Adipocyte (in vitro differentiated cells): ENCODE results near the gene ERMAP.

Source experiments
- DNase-seq: peaks from one replicate; pipeline ENCODE4 v3.0.0-alpha.2; 2015; ENCODE audit warnings: low read depth
- H3K27me3 ChIP-seq: replicated peaks from 2 replicates; pipeline ENCODE4 v1.7.0; 2013; ENCODE audit warnings: mild to moderate bottlenecking, low read length, moderate library complexity; ENCODE audit not compliant: control insufficient read depth, insufficient read depth
- H3K36me3 ChIP-seq: 2 replicates; pipeline ENCODE4 v1.7.0; 2013; ENCODE audit warnings: low read length, mild to moderate bottlenecking, moderate library complexity; ENCODE audit not compliant: control insufficient read depth, insufficient read depth, severe bottlenecking
- H3K4me1 ChIP-seq: 2 replicates; pipeline ENCODE4 v1.7.0; 2013; ENCODE audit warnings: mild to moderate bottlenecking, low read length, moderate library complexity; ENCODE audit not compliant: control insufficient read depth, insufficient read depth
- H3K4me3 ChIP-seq: 2 replicates; pipeline ENCODE4 v1.7.0; 2013; ENCODE audit warnings: mild to moderate bottlenecking, low read length, moderate library complexity
- H3K9ac ChIP-seq: 2 replicates; pipeline ENCODE4 v1.7.0; 2013; ENCODE audit warnings: mild to moderate bottlenecking, low read length, moderate library complexity
- H3K9me3 ChIP-seq: 2 replicates; pipeline ENCODE4 v1.7.0; 2013; ENCODE audit warnings: mild to moderate bottlenecking, low read length, moderate library complexity; ENCODE audit not compliant: control insufficient read depth

ERMAP gene

DNA sequence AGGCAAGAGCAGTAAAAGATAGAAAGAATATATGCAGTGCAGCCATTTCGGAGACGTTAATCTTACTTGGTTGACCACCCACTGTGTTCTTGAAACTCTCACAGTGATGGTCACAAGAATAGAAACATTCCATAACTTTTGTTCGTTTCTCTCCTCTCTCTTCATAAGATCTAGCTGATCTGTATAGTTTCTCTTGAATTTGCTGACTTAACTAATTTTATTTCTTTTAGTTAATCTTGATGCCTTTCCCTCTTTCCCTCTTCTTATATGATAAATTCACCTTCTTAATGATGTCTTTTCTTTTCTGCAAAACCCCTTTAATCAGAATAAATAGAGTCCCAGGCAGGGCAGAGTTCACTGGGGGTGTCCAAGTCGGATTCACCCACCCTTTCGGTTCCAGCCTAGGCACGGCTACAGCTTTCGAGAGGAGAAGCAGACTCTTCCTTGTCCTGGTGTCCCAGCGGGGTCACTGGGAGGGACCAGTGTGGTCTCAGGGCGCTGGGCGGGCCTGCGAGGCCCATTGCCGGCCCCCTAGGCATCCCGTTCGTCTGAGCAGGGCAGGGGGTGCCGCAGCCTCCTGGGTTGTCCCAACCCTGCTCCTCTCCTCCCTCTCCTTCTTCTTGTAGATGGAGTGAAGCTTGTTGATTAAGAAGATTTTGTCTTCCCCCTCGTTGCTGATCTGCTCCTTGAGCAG, 69.3 kb downstream of the ERMAP start:
- Histone ChIP-seq H3K36me3 (no peaks in the 10 kb centered on the region), H3K27me3 (peaks cover 10% of the 10 kb centered on the region), H3K9ac (no peak overlapping the region)

DNA sequence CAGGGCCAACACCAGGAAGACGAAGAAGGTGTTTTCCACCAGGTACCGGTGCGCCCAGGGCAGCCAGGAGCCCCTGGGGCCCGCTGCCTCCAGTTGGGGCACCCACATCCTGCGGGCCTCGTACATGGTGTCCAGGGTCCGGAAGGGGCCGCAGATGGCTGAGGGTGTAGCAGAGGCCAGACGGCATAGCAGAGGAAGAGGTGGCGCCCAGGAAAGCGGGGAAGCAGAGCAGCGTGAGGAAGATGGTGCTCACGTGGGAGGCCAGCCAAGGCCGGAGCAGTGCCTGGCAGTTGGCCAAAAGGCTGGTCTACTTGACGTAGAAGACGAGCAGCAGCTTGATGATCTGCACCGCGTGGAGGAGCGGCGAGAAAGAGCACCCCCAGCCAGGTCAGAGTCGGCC, 69.9 kb downstream of the ERMAP start:
- no peak for DNase-seq
- H3K4me1 ChIP-seq = no peaks in the 10 kb centered on the region
- H3K36me3 ChIP-seq = no peaks in the 10 kb centered on the region
- no peaks in the 10 kb centered on the region for H3K9me3 ChIP-seq
- H3K9ac ChIP-seq = no peak overlapping the region
- H3K27me3 ChIP-seq = peaks cover 14% of the 10 kb centered on the region
- no peak overlapping the region for H3K4me3 ChIP-seq

More for the DNA sequence above, 69.3 kb downstream of the ERMAP start:
- no peak overlapping the region for H3K4me3 ChIP-seq
- H3K4me1 ChIP-seq = no peaks in the 10 kb centered on the region
- DNase-seq = no peak
- no peaks in the 10 kb centered on the region for H3K9me3 ChIP-seq

DNA sequence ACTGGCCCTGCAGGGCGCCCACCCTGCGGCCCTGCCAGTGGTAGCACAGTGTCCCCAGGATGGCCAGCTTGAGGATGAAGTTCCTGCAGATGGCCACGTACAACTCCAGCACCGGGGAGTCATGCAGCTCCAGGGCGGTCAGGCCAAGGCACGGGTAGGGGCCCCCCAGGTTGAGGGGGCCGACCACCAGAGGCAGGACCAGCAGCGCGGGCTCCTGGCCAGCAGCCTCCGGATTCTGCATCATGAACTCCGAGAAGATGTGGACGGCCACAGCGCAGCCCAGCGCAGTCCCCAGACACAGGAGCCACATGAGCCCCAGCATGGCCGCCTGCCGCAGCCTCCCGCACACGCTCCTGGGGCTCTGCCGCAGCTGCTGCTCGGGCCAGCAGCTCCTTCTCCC, 70.4 kb downstream of the ERMAP start:
- no peaks in the 10 kb centered on the region for H3K36me3 ChIP-seq
- no peak for DNase-seq
- no peak overlapping the region for H3K4me3 ChIP-seq
- H3K27me3 ChIP-seq = peaks cover 14% of the 10 kb centered on the region
- H3K9me3 ChIP-seq = no peaks in the 10 kb centered on the region
- H3K9ac ChIP-seq = no peak overlapping the region
- H3K4me1 ChIP-seq = no peaks in the 10 kb centered on the region

DNA sequence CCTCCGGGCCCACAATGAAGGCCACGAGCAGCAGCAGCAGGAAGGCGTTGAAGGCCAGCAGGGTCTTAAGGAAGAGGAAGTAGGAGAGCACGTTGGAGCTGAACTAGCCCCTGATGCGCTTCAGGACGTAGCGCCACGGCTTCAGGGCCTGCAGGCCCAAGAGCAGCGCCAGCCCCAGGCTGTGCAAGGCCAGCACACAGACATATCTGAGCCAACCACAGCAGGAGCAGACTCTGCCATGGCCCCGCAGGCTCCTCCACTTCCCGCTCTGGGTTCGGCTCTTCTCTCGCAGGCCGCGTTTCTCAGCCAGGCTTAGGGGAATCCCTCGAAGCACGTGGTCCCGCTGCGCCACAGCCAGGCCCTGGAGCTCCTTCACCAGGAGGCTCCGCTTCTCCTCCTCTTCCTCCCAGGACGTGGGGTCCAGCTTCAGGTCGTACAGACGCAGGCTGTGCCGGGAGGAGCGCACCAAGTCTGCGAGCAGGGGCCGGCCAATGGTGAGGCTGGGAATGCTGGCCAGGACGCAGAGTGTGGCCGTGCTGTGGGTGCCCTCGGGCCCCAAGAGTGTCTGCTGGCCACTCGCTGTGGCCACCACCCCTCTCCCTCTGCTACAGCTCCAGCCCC, 71.2 kb downstream of the ERMAP start:
- peaks cover 14% of the 10 kb centered on the region for H3K27me3 ChIP-seq
- no peaks in the 10 kb centered on the region for H3K36me3 ChIP-seq
- DNase-seq = no peak
- H3K9me3 ChIP-seq = no peaks in the 10 kb centered on the region
- no peaks in the 10 kb centered on the region for H3K4me1 ChIP-seq
- no peak overlapping the region for H3K9ac ChIP-seq
- H3K4me3 ChIP-seq = no peak overlapping the region

DNA sequence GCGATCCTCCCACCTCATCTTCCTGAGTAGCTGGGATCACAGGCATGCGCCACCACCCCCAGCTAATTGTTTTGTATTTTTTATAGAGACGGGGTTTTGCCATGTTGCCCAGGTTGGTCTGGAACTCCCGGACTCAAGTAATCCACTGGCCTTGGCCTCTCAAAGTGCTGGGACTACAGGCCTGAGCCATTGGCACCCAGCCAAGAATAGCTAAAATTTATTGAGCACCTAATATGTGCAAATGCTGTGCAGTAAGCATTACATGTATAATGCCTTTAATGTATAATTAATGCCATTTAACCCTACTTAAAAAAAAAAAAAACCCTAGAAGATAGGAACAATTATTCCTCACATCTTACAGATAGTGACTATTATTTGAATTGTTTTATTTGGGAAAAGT, 72.3 kb downstream of the ERMAP start:
- no peak overlapping the region for H3K4me3 ChIP-seq
- H3K9me3 ChIP-seq = no peaks in the 10 kb centered on the region
- H3K27me3 ChIP-seq = peaks cover 14% of the 10 kb centered on the region
- no peaks in the 10 kb centered on the region for H3K36me3 ChIP-seq
- DNase-seq = no peak
- no peaks in the 10 kb centered on the region for H3K4me1 ChIP-seq
- H3K9ac ChIP-seq = no peak overlapping the region

DNA sequence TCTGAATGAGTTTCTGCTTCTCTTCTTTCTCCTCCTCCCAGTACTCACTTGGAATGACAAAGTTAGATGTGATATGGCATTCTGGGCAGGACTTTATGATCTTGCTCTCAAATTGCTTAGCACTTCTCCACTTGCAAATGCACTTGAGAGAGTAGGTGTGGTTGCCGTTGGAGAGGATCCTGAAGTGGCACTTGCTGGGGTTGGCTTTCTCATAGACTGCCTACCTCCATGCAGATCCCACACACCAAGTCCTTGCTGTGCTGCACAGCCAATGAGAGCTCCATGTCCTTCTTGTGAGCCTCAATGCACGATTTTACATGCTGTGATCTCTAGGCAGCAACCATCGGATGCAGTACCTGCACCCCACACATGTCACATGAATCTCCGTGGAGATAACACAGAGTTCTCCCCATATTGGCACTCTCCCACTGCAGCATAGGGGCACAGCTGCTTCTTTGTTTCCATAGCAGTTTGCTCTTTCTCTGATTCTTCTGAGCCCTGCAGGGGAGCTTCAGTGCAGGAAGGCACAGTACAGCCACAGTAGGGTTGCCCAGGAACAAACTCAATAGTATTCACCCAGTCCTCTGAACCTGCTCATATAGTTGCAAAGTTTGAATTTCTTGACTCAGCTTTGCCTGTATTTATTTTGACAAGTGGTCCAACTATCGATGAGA, 74.7 kb downstream of the ERMAP start:
- Histone ChIP-seq H3K36me3 (no peaks in the 10 kb centered on the region), H3K4me1 (no peaks in the 10 kb centered on the region), H3K4me3 (no peak overlapping the region), H3K9me3 (no peaks in the 10 kb centered on the region), H3K27me3 (peaks cover 8% of the 10 kb centered on the region), H3K9ac (no peak overlapping the region)
- no peak for DNase-seq
